Measurements from ENCODE around the gene KRT33A. TPM values are rescaled to one million over a fixed set of nuclear protein-coding genes. Genes with fewer than 3 reads are reported as not detected.

The KRT33A gene
- total RNA-seq, 2 experiments from 2014 or later: not detected

DNA sequence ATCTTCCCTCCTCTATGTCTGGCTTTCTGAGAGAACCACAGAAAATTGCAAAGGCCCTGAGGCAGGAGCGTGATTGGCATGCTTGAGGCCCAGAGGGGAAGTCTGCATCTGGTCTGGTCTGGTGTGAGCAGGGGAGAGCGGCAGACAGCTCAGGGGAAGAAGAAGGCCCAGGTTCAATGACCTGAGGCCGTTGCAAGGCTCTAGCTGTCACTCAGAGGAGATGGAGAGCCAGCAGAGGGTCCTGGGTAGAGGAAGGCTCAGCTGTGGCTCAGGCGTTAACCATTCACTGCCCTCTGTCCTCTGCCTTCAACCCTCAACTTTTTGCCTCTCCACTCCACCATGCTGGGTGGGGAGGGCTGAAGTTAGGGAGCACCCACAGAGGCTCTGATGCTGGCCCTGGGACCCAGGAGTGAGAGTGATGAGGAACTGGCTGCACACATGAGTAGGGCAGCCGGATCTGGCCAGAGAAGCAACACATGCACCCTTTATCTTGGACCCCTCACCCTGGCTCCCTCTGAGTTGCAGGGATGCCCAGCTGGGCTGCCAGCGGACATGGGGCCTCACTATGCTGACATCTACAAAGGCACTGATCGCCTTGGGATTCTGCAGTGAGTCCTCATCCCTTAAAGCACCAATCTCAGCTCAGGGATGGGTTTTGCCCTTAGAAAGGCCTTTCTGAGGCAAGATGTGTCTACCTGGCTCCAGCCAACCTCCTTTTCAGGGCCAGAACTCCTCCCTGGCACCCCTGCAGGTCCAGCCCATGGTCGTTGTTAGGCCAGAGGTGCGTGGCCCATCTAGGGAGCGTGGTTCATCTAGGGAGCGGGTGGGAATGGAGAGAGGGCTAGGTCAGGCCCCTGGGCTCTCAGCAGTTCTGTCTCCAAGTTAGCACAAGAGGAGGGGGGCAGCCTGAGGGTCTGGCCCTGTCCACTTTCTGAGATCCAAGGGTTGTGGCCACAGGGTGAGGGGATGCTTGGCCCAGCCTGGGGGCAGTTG, 27.4 kb downstream of the KRT33A start:
- H3K27ac Mint-ChIP-seq: peak overlapping the region; percentile 83
- POLR2A ChIA-PET: no interaction called here

DNA sequence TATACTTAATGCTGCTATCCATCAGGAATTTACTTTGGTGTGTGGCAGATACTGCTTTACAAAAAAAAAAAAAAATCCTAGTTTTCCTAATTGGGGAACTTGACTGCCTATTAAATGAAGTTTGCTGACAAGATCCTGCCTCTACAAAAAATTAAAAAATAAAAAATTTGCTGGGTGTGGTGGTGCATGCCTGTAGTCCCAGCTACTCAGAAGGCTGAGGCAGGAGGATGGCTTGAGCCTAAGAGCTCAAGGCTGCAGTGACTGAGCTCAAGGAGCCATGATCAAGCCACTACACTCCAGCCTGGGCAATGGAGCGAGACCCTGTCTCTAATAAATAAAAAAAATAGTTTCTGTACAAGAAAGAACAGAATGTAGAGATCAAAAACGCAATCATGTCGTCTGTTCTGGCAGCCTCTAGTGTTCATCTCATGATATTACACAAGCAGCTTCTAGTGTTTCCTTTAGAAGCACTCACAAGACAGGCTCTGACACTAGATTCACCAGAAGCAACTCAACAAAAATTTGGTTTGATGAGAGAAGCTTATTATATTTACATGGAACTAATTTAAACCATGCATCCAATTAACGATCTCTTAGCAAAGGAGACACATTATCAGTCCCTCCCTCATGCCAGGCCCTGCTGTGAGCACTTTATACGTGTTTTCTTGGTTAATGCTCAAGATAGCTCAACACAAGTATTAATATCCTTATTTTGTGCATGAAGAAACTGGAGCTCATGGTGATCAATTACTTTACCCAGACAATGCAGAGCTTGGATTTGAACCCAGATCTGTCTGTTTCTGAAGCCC, 28.3 kb downstream of the KRT33A start:
- peaks cover 13% of the 10 kb centered on the region for H3K9me3 Mint-ChIP-seq
- POLR2A ChIA-PET: no interaction called here

More for the DNA sequence above, 27.4 kb downstream of the KRT33A start:
- no peak for DNase-seq
- Mint-ChIP-seq H3K4me3 (no peak overlapping the region), H3K9me3 (peaks cover 13% of the 10 kb centered on the region), H3K36me3 (ENCODE audit: low read depth) (peaks cover 10% of the 10 kb centered on the region), H3K4me1 (peaks cover 33% of the 10 kb centered on the region), H3K27me3 (no peaks in the 10 kb centered on the region)
- CTCF ChIA-PET: interaction anchor here (0.6 to 1.5 kb wide), 8 partner anchors 8 to 47 kb away, joined by 3 to 10 read pairs (median 4); partner anchors contain the start of gene KRT33A

DNA sequence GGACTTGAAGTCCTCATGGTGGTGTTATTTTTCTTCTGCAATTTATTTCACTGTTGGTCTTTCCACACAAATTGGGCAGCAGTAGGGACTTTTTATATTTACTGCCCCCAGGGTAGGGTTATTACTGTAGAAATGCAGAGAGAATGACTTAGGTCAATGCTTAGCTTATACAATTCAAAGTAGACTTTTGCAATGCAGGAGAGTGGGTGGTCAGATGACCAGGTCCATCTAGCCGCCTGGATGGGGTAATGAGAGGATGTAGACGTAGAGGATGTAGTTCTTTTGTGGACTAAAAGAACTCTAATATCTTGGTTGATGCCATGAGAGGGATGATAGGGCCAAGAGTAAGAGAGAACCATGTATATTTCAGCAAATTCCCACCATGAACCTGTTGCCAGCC, 32.4 kb downstream of the KRT33A start:
- ChIA-PET CTCF (interaction anchor here (0.6 kb wide), 1 partner anchor 1913 kb away, joined by 4 read pairs; no protein-coding TSS in a partner anchor), POLR2A (no interaction called here)
- peaks cover 13% of the 10 kb centered on the region for H3K9me3 Mint-ChIP-seq
- peak overlapping the region; percentile 10 for H3K27ac Mint-ChIP-seq
- peaks cover 10% of the 10 kb centered on the region for H3K36me3 Mint-ChIP-seq (ENCODE audit: low read depth)
- no peak for DNase-seq
- H3K4me3 Mint-ChIP-seq: no peak overlapping the region
- H3K4me1 Mint-ChIP-seq: peaks cover 7% of the 10 kb centered on the region
- H3K27me3 Mint-ChIP-seq: no peaks in the 10 kb centered on the region

More for the DNA sequence above, 28.3 kb downstream of the KRT33A start:
- Mint-ChIP-seq H3K27me3 (no peaks in the 10 kb centered on the region), H3K4me1 (peaks cover 32% of the 10 kb centered on the region), H3K27ac (peak overlapping the region; percentile 83), H3K36me3 (ENCODE audit: low read depth) (peaks cover 10% of the 10 kb centered on the region), H3K4me3 (no peak overlapping the region)
- CTCF ChIA-PET: interaction anchor here (0.6 to 1.5 kb wide), 10 partner anchors 8 to 1199 kb away, joined by 3 to 10 read pairs (median 5); partner anchors contain the start of gene KRT33A
- peak; percentile 44 for DNase-seq

DNA sequence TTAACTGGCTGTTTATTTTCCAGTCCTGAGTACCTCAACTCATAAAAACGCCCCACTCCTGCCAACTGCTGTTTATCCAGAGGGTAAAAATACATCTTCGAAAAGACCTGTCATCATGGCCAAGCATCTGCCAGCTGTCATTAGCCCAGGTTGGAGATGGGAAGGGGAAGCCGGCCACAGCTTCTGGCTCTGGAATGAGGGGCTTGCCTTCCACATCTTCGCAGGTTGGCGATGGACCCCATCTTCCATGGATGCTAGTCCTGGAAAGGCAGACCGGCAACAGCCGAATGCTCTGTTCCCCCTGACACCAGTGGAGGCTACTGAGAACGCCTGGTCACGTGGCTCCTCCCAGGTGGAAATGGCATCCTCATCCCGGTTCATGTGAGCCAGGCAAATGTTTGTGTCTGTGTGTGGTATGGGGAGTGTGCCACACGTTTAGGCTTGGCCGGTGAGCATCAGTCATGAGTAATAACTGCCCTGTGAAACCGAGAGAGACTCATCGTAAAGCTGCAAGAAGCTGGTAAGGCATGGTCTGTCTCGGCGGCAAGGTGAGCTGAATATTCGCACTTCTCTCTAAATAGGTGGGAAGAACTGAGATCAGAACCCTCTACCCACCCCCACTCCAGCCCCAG, 34.7 kb downstream of the KRT33A start:
- ChIA-PET POLR2A (no interaction called here), CTCF (interaction anchor here (1.4 kb wide), 1 partner anchor 9 kb away, joined by 4 read pairs; no protein-coding TSS in a partner anchor)
- Mint-ChIP-seq H3K4me3 (no peak overlapping the region), H3K9me3 (peaks cover 16% of the 10 kb centered on the region), H3K27ac (no peak overlapping the region), H3K36me3 (ENCODE audit: low read depth) (peaks cover 12% of the 10 kb centered on the region), H3K4me1 (peaks cover 8% of the 10 kb centered on the region), H3K27me3 (peaks cover 4% of the 10 kb centered on the region)
- no peak for DNase-seq

DNA sequence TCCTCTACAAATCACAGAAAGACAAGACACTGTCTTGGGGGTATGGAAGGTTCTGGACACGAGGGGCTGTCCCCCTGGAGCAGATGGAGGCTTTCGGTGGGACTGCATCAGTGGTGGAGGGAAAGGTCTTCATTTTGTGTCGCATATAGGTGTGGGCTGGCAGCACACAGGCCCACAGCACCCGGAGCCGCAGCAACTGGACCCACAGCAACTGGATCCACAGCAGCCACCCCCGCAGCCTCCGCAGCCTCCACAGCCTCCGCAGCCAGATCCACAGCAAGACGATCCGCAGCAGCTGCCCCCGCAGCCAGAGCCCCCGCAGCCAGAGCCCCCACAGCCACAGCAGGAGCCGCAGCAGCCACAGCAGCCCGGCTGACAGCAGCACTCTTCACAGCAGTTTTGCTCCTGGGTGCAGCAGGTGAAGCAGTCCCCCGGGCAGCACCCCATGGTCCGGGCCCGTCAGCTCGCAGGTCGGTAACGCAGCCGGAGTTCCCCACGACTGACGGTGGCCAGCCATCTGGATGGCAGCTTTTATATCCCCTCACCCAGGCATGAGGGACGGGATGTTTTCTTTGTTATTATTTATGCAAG, 35.3 kb downstream of the KRT33A start, which contains the start of gene KRTAP17-1:
TSS of gene KRTAP17-1 (minus strand) at position 507 of the 591 bp plus-strand sequence. CDS start at position 447, 60 bp downstream.
- ChIA-PET CTCF (no interaction called here), POLR2A (no interaction called here)
- Mint-ChIP-seq H3K27me3 (peaks cover 4% of the 10 kb centered on the region), H3K4me1 (peaks cover 15% of the 10 kb centered on the region), H3K36me3 (ENCODE audit: low read depth) (peaks cover 8% of the 10 kb centered on the region), H3K27ac (no peak within 1 kb of the TSS), H3K9me3 (peaks cover 13% of the 10 kb centered on the region), H3K4me3 (no peak within 1 kb of the TSS)
- no peak for DNase-seq

DNA sequence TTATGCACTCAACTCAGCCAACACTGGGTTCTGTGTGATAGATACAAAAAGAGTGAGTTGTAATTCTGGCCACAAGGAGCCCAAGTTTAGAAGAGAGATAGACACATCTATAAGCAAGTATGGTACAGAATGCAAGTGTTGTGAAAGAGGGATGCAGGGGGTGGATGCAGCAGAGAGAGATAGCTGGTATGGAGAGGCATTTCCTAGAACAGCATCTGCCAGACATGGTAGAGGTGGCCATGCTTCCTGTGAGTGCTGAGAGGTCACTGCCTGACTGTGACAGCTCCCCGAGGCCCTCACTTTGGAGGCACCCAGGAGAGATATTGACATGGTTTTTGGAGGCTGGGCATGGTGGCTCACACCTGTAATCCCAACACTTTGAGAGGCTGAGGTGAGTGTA, 39.5 kb downstream of the KRT33A start:
- DNase-seq: no peak
- ChIA-PET POLR2A (no interaction called here), CTCF (interaction anchor here (0.6 to 1.9 kb wide), 3 partner anchors 9 to 11 kb away, joined by 3 to 10 read pairs (median 3); partner anchors contain the start of gene KRTAP29-1)
- Mint-ChIP-seq H3K4me3 (no peak overlapping the region), H3K27me3 (peaks cover 4% of the 10 kb centered on the region), H3K9me3 (peaks cover 6% of the 10 kb centered on the region), H3K4me1 (peaks cover 53% of the 10 kb centered on the region), H3K27ac (no peak overlapping the region), H3K36me3 (ENCODE audit: low read depth) (peaks cover 4% of the 10 kb centered on the region)

GRCh38 chr17:41308918-41309359, 41.7 kb downstream of the KRT33A start, which contains the start of gene KRTAP16-1:
KRTAP16-1 (minus strand) TSS chr17:41309309; CDS start chr17:41309253, 56 bp downstream.
- H3K4me3 Mint-ChIP-seq: peak within 1 kb of the TSS; percentile 61
- H3K27ac Mint-ChIP-seq: peak within 1 kb of the TSS; percentile 97
- peaks cover 4% of the 10 kb centered on the region for H3K36me3 Mint-ChIP-seq (ENCODE audit: low read depth)

DNA sequence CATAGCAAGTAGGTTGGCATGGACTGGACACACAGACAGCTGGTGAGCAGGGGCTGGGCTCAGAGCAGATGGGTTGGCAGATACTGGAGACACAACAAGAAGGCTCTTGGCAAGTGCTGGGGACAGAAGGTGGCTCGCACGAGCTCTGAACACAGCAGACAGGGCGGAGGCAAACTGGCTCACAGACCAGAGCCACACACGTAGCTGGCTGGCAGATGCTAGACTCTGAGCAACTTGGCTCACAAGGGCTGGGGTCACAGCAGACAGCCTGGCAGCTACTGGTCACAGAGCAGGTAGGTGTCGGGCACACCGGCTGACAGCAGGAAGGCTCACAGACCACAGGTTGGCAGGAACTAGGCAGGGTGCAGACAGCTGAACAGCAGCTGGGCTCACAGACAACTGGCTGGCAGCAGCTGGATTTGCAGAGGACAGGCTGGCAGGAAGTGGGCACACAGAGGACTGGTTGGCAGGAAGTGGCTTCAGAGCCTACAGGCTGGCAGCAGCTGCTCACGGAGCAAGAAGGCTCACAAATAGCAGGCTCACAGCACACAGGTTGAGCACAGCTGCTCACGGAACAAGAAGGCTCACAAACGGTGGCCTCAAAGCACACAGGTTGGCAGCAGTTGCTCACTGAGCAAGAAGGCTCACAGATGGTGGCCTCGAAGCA, 42.2 kb downstream of the KRT33A start:
- POLR2A ChIA-PET: interaction anchor here (0.6 kb wide), 1 partner anchor 165 kb away, joined by 4 read pairs; no protein-coding TSS in a partner anchor

More at GRCh38 chr17:41308918-41309359, 41.7 kb downstream of the KRT33A start, which contains the start of gene KRTAP16-1:
- CTCF ChIA-PET: interaction anchor here (0.9 to 1.3 kb wide), 3 partner anchors 22 to 240 kb away, joined by 3 read pairs; partner anchors contain the start of gene KRT33A
- Mint-ChIP-seq H3K4me1 (peaks cover 53% of the 10 kb centered on the region), H3K27me3 (peaks cover 4% of the 10 kb centered on the region), H3K9me3 (peaks cover 6% of the 10 kb centered on the region)
- POLR2A ChIA-PET: interaction anchor here (0.6 kb wide), 1 partner anchor 165 kb away, joined by 4 read pairs; no protein-coding TSS in a partner anchor
- peak; percentile 52 for DNase-seq

DNA sequence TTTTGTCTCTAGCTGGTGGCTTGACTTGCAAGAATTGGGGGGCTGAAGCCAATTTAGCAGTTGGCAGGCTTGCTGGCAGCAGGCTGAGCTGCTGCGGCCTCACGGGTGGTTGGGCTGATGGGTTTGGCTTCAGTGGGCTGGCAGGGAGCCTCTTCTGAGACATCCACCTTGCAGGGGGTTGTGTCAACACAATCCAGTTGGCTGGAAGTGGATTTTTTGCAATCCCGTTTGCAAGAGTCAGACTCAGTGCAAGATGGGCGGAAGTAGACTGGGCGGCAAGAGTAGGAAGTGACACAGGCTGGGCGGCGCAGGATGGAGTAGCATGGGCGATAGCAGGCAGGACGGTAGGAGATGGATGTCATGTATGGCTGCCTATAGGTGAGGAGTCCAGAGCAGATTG, 43.0 kb downstream of the KRT33A start:
- ChIA-PET POLR2A (no interaction called here), CTCF (interaction anchor here (1.2 to 1.4 kb wide), 4 partner anchors 9 to 355 kb away, joined by 3 to 4 read pairs (median 4); no protein-coding TSS in a partner anchor)
- Mint-ChIP-seq H3K9me3 (peaks cover 6% of the 10 kb centered on the region), H3K36me3 (ENCODE audit: low read depth) (peaks cover 4% of the 10 kb centered on the region), H3K27ac (peak overlapping the region; percentile 97), H3K4me3 (no peak overlapping the region), H3K4me1 (peaks cover 53% of the 10 kb centered on the region), H3K27me3 (peaks cover 4% of the 10 kb centered on the region)
- no peak for DNase-seq

More for the DNA sequence above, 42.2 kb downstream of the KRT33A start:
- Mint-ChIP-seq H3K36me3 (ENCODE audit: low read depth) (peaks cover 4% of the 10 kb centered on the region), H3K4me3 (peak overlapping the region; percentile 61), H3K4me1 (peaks cover 53% of the 10 kb centered on the region), H3K9me3 (peaks cover 6% of the 10 kb centered on the region), H3K27ac (peak overlapping the region; percentile 97), H3K27me3 (peaks cover 4% of the 10 kb centered on the region)
- CTCF ChIA-PET: interaction anchor here (0.6 to 1.4 kb wide), 5 partner anchors 22 to 1206 kb away, joined by 3 to 4 read pairs (median 3); partner anchors contain the start of gene KRT33A
- DNase-seq: peak; percentile 85

DNA sequence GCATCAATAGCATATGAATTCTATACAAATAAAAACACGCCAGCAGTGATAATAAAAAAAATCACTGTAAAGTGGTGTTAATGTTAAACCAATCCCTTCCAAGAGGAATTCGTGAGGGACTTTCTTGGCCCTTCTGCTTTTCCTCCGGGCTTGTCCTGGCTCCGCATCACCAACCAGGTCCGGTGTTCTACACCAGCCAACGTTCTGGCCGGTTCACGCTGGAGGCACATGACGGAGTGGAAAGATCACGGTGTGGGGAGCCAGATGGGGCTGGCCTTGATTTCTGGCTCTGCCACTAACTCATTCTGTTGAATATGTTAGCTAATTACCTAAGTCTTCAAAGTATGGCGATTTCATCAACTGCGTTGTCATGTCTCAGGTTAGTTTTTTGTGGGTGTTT, 46.5 kb downstream of the KRT33A start:
- Mint-ChIP-seq H3K4me1 (peaks cover 35% of the 10 kb centered on the region), H3K27ac (no peak overlapping the region)
- CTCF ChIA-PET: interaction anchor here (0.7 kb wide), 1 partner anchor 363 kb away, joined by 3 read pairs; no protein-coding TSS in a partner anchor

GRCh38 chr17:41302981-41303380, 47.6 kb downstream of the KRT33A start:
- Mint-ChIP-seq H3K9me3 (peaks cover 7% of the 10 kb centered on the region), H3K27ac (no peak overlapping the region), H3K4me1 (peaks cover 24% of the 10 kb centered on the region), H3K36me3 (ENCODE audit: low read depth) (peaks cover 3% of the 10 kb centered on the region), H3K4me3 (no peak overlapping the region), H3K27me3 (no peaks in the 10 kb centered on the region)
- ChIA-PET POLR2A (no interaction called here), CTCF (interaction anchor here (1.3 to 1.7 kb wide), 3 partner anchors 8 to 360 kb away, joined by 3 read pairs; no protein-coding TSS in a partner anchor)
- DNase-seq: no peak

More for the DNA sequence above, 46.5 kb downstream of the KRT33A start:
- no peaks in the 10 kb centered on the region for H3K27me3 Mint-ChIP-seq
- H3K4me3 Mint-ChIP-seq: no peak overlapping the region
- peaks cover 7% of the 10 kb centered on the region for H3K9me3 Mint-ChIP-seq
- peaks cover 3% of the 10 kb centered on the region for H3K36me3 Mint-ChIP-seq (ENCODE audit: low read depth)
- no peak for DNase-seq
- POLR2A ChIA-PET: no interaction called here
